GM23338 (cell line): ENCODE measurements around the gene ICAM1. TPM values are rescaled to one million over a fixed set of nuclear protein-coding genes. Genes with fewer than 3 reads are reported as not detected.

Experiments used
- ATAC-seq: fragments of 200-7000 bp; cut with Tn5 transposase; 3 replicates; pipeline ENCODE4 v1.9.1; 2020
- DNase-seq: peaks from one replicate; pipeline ENCODE4 v3.0.0-alpha.2; 2015; ENCODE audit warnings: low spot score
- H2AFZ ChIP-seq: fragments of 200-600 bp; sonication (generic); 2 replicates; pipeline ENCODE4 v1.8.0; 2016; ENCODE audit warnings: antibody characterized with exemption, mild to moderate bottlenecking, moderate library complexity
- H3F3A ChIP-seq: fragments of 200-600 bp; sonication (generic); replicated peaks from 2 replicates; pipeline ENCODE4 v1.8.0; 2017; ENCODE audit warnings: antibody characterized with exemption, mixed run types, low read depth
- H3K27ac ChIP-seq: fragments of 200-600 bp; sonication (generic); 2 replicates; pipeline ENCODE4 v1.6.1; 2016; ENCODE audit warnings: low read depth
- H3K27me3 ChIP-seq: fragments of 200-600 bp; sonication (generic); 2 replicates; pipeline ENCODE4 v1.8.0; 2016; ENCODE audit warnings: mild to moderate bottlenecking, mixed run types, moderate library complexity; ENCODE audit not compliant: insufficient read depth
- H3K36me3 ChIP-seq: fragments of 200-600 bp; sonication (generic); 2 replicates; pipeline ENCODE4 v1.8.0; 2016; ENCODE audit warnings: mild to moderate bottlenecking; ENCODE audit not compliant: insufficient read depth
- H3K4me1 ChIP-seq: fragments of 200-600 bp; sonication (generic); 2 replicates; pipeline ENCODE4 v1.8.0; 2016; ENCODE audit warnings: mild to moderate bottlenecking, moderate library complexity; ENCODE audit not compliant: insufficient read depth
- H3K4me2 ChIP-seq: fragments of 200-600 bp; sonication (generic); 2 replicates; pipeline ENCODE4 v1.7.1; 2017; ENCODE audit warnings: mixed run types
- H3K4me3 ChIP-seq: fragments of 200-600 bp; sonication (generic); 2 replicates; pipeline ENCODE4 v1.6.1; 2016; ENCODE audit warnings: mixed run types
- H3K79me2 ChIP-seq: fragments of 200-600 bp; sonication (generic); replicated peaks from 2 replicates; pipeline ENCODE4 v1.8.0; 2017; ENCODE audit warnings: mild to moderate bottlenecking; ENCODE audit not compliant: insufficient read depth
- H3K9me2 ChIP-seq: fragments of 200-600 bp; sonication (generic); 2 replicates; pipeline ENCODE4 v1.8.0; 2017; ENCODE audit not compliant: insufficient read depth
- H4K20me1 ChIP-seq: fragments of 200-600 bp; sonication (generic); replicated peaks from 2 replicates; pipeline ENCODE4 v1.8.0; 2017; ENCODE audit warnings: mild to moderate bottlenecking; ENCODE audit not compliant: insufficient read depth
- H3K27ac Mint-ChIP-seq: 2 replicates; pipeline ENCODE4 v1.8.0; 2020; ENCODE audit warnings: inconsistent platforms, mild to moderate bottlenecking, moderate library complexity, mixed read lengths
- H3K27me3 Mint-ChIP-seq: 3 replicates; pipeline ENCODE4 v1.8.0; 2022; ENCODE audit warnings: low read depth, mild to moderate bottlenecking, moderate library complexity, mixed read lengths, inconsistent platforms; ENCODE audit not compliant: insufficient read depth, poor library complexity
- H3K36me3 Mint-ChIP-seq: 3 replicates; pipeline ENCODE4 v1.8.0; 2021; ENCODE audit warnings: low read depth, mild to moderate bottlenecking, inconsistent platforms, moderate library complexity, mixed read lengths
- H3K4me1 Mint-ChIP-seq: 3 replicates; pipeline ENCODE4 v1.8.0; 2020; ENCODE audit warnings: mild to moderate bottlenecking, inconsistent platforms, mixed read lengths
- H3K4me3 Mint-ChIP-seq: 3 replicates; pipeline ENCODE4 v1.8.0; 2021; ENCODE audit warnings: moderate library complexity, mild to moderate bottlenecking, inconsistent platforms, mixed read lengths
- H3K9me3 Mint-ChIP-seq: 3 replicates; pipeline ENCODE4 v1.8.0; 2020; ENCODE audit warnings: moderate library complexity, mild to moderate bottlenecking, inconsistent platforms, mixed read lengths
- CREB1 ChIP-seq: fragments of 250-450 bp; sonication (Bioruptor Pico); IDR thresholded peaks from 2 replicates; pipeline ENCODE4 v1.5.0; 2020; ENCODE audit warnings: low read depth, mild to moderate bottlenecking, moderate library complexity
- CTCF ChIP-seq, 2 experiments: fragments of 200-600 bp in 1 of 2; sonication (generic) in 1 of 2; conservative IDR thresholded peaks; 2 replicates each; pipeline versions ENCODE4 v1.5.1 to v1.6.1; 2016 to 2017; ENCODE audit warnings: antibody characterized with exemption in 2 of 2, low read depth in 2 of 2, mild to moderate bottlenecking in 2 of 2, moderate library complexity in 1 of 2
- ETS1 ChIP-seq: IDR thresholded peaks from 2 replicates; pipeline ENCODE4 v1.6.1; 2016; ENCODE audit warnings: antibody characterized with exemption
- EZH2 ChIP-seq: fragments of 200-600 bp; sonication (generic); IDR thresholded peaks from one replicate; pipeline ENCODE4 v1.8.0; 2017; ENCODE audit warnings: antibody characterized with exemption, mild to moderate bottlenecking, low read depth; ENCODE audit not compliant: unreplicated experiment
- EZH2phosphoT487 ChIP-seq: fragments of 200-600 bp; sonication (generic); IDR thresholded peaks from one replicate; pipeline ENCODE4 v1.8.1; 2018; ENCODE audit warnings: antibody characterized with exemption; ENCODE audit not compliant: unreplicated experiment
- JUNB ChIP-seq: IDR thresholded peaks from one replicate; pipeline ENCODE4 v1.6.1; 2016; ENCODE audit warnings: antibody characterized with exemption; ENCODE audit not compliant: unreplicated experiment
- NANOG ChIP-seq: IDR thresholded peaks from 2 replicates; pipeline ENCODE4 v1.6.1; 2016; ENCODE audit warnings: antibody characterized with exemption, borderline replicate concordance
- POLR2AphosphoS5 ChIP-seq: IDR thresholded peaks from 2 replicates; pipeline ENCODE4 v1.6.1; 2016; ENCODE audit warnings: antibody characterized with exemption, low read depth
- REST ChIP-seq: IDR thresholded peaks from one replicate; pipeline ENCODE4 v1.6.1; 2018; ENCODE audit warnings: antibody characterized with exemption; ENCODE audit not compliant: unreplicated experiment
- STAT1 ChIP-seq: IDR thresholded peaks from one replicate; pipeline ENCODE4 v1.6.1; 2016; ENCODE audit warnings: antibody characterized with exemption; ENCODE audit not compliant: unreplicated experiment
- ZNF331 ChIP-seq: fragments of 250-450 bp; sonication (Bioruptor Pico); IDR thresholded peaks from 2 replicates; pipeline ENCODE4 v1.5.0; 2020; ENCODE audit warnings: low read depth, mild to moderate bottlenecking, moderate library complexity
- polyA plus RNA-seq: library from polyadenylated mRNA; unstranded; fragments of >200 nt; fragmentation: Nextera tagmentation; extraction: Ambion mirVana; gene quantifications from 2 replicates; pipeline ENCODE4 v1.2.1, GENCODE V29; 2016
- total RNA-seq: library from RNA; depleted of rRNA; stranded (reverse); fragments of >200 nt; shearing (Covaris generic); gene quantifications from 2 replicates; pipeline ENCODE4 v1.2.3, GENCODE V29; 2014

The ICAM1 gene
- total and polyA plus RNA-seq, 2 experiments from 2014 or later: 1.6 to 3.5 TPM

- no peak for TF ChIP-seq REST
Measured at GRCh38 chr19:10255358-10255757, 15.6 kb upstream of the ICAM1 start (continued).

- H3K27ac Mint-ChIP-seq: no peak overlapping the region
- no peaks in the 10 kb centered on the region for H3K9me2 ChIP-seq
- H3K4me2 ChIP-seq: no peak overlapping the region
- peaks cover 4% of the 10 kb centered on the region for H3K4me1 Mint-ChIP-seq
- peaks cover 6% of the 10 kb centered on the region; the same call in 1 of the 2 replicates for H4K20me1 ChIP-seq
- H3K27me3 Mint-ChIP-seq: peaks cover 8% of the 10 kb centered on the region
- H3K36me3 ChIP-seq: peaks cover 10% of the 10 kb centered on the region
- no peaks in the 10 kb centered on the region for H3K4me1 ChIP-seq
- peaks cover 3% of the 10 kb centered on the region for H3F3A ChIP-seq
- no peak for DNase-seq
- no peak overlapping the region for H3K4me3 Mint-ChIP-seq
- H3K27me3 ChIP-seq: no peaks in the 10 kb centered on the region
- H3K9me3 Mint-ChIP-seq: peaks cover 2% of the 10 kb centered on the region; the same call in 2 of the 3 replicates
- peaks cover 51% of the 10 kb centered on the region for H3K36me3 Mint-ChIP-seq
- H3K79me2 ChIP-seq: peaks cover 11% of the 10 kb centered on the region
- H3K27ac ChIP-seq: no peak overlapping the region
- H3K4me3 ChIP-seq: no peak overlapping the region
- H2AFZ ChIP-seq: no peak overlapping the region
- no peak for ATAC-seq
- no peak for TF ChIP-seq CTCF (conservative IDR thresholded peaks at IDR 0.05; ENCODE audit: low read depth in 2 of 2)
- TF ChIP-seq REST: no peak
- no peak for TF ChIP-seq ZNF331 (CRISPR knock-in tag)
- TF ChIP-seq ETS1: no peak
- TF ChIP-seq POLR2AphosphoS5: no peak
- no peak for TF ChIP-seq EZH2phosphoT487
- TF ChIP-seq STAT1: no peak
- TF ChIP-seq EZH2: no peak
- TF ChIP-seq NANOG: no peak
- no peak for TF ChIP-seq CREB1 (CRISPR knock-in tag)
- TF ChIP-seq JUNB: no peak
Measured at GRCh38 chr19:10256551-10256950, 14.4 kb upstream of the ICAM1 start.
